HG03159 (cell line): ENCODE measurements around the gene LRP1B.

Experiments
- ATAC-seq: cut with Tn5 transposase; IDR thresholded peaks from one replicate; pipeline ENCODE4 v1.9.1; 2021; ENCODE audit warnings: mild to moderate bottlenecking, moderate library complexity; ENCODE audit not compliant: unreplicated experiment

The LRP1B gene

DNA sequence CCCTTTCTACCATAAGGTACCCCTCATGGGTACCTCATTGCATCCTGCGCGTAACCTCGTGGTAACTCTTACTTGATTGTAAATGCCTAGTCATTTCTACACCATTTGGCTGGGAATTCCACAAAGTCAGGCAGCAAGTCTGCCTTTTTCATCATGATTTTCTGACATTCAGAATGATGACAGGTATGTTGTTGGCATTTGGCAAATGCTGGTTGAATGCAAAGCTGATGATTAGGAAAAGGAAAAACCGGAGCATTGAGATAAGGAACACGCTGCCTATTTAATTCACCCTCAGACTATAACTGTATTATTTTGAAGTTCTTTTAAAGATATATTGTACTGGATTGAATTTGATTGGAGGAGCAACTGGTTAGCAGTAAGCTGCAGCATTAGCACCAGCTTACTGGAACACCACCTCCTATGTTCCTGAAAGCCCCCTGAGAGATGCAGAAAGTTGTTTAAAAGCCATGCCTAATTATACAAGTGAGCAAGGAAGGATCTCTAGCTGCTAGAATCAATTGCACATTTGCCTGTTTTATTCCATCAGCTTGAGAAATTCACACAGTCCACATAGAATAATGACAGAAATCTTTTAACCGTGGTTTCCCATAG lies 520.1 kb downstream of the LRP1B start:
- no peak for ATAC-seq

- no peak for ATAC-seq
Observed at GRCh38 chr2:141605163-141605562, 525.7 kb downstream of the LRP1B start.

DNA sequence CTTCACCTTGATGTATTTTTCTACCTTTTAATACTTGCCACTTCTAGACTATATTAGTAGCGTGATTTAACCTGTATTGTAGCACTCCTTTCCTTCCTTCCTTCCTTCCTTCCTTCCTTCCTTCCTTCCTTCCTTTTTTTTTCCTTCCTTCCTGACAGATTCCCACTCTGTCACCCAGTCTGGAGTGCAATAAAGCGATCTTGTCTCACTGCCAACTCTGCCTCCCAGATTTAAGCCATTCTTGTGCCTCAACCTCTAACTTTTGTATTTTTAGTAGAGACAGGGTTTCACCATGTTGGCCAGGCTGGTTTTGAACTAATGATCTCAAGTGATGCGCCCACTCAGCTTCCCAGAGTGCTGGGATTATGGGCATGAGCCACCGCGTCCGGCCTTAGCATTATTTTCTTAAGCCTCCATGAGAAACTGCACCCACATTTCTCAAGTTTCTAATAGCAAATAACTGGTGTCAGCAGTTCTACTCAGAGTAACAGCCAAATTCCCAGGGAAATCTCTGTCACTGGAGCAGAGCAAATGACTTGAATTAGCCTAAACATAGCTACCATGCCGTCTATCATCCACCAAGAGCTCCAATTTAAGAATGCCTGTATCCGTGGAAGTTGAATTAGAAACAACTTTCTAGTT lies 529.2 kb downstream of the LRP1B start:
- ATAC-seq = no peak

DNA sequence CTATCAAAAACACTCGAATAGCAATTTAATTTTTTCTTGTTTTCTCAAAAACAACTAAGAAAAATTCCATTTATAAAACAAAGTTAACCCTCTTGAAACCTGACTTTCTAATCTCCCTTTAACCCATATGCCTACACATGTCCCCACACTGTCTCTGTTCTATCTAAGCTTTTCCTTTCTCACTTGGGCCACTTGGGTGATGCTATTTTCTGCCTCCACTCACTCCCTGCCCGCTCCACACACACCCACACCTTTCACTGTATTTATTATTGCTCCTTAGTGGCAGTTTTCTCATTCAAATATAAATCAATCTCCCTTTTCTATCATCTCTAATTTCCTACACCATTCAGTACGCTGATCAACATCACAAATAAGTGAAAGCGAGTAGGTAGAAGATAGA lies 531.1 kb downstream of the LRP1B start:
- no peak for ATAC-seq

DNA sequence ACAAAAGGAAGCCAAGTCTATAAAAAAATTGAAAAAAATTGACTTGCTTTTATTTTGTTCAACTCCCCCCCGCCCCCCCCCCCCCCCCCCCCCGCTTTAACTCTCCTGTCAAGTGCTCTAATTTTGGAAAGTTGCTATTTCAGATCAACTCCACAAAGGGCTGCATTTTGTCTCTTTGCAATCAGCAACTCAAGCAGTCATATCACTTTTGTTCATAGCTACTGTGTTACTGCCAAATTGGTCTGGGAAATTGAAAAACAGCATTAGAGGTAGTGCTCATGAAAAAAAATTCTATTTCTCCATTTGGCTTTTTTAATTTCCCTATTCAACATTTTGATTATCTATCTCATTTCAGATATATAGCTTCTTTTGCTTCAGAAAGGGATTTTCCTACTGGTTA lies 531.8 kb downstream of the LRP1B start:
- ATAC-seq = no peak

DNA sequence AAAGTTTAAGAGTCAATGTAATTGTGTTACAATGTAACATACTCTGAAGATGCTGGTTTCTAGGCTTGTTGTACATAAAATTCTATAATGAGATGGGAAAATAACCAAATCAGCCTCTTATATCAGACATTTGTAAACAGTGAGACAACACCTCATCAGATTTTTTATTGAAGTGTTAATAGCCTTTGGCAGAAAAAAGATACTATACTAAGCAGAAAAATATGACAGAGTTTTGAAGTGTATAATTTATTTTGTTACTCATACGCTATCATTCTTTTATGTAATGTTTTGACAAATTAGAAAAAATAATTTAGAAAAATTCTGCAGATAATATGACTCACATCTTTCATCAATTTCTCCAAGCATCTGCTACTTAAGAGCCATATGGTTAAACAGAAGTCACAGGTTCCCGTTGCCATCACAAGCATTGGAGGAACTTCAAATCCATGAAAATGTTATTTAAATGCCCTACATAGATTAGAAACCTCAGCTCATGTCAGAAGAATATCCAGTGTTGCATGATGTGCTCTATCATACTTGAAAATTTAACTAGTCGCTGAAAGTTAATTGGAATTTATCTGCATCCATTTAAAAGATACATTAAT lies 535.4 kb downstream of the LRP1B start:
- ATAC-seq = no peak

GRCh38 chr2:141591787-141592186 lies 539.0 kb downstream of the LRP1B start:
- ATAC-seq = no peak

DNA sequence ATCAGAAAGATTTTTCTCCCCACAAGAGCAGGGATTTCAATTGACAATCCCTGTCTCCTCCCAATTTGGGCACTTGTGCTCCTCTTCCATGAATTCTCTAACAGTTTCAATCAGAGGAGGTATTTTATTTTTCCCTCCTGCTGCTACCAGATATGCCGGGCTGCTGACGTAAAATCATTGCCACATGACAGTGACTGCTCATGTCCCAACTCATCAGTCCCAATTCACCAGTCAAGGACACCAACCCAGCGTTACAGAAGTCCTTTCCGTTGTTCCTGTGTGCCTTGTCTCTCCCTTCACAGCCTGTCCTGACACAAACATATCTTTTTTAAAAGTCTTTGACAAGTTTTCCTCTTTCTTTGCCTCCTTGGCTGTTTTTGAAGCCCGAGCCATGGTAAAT lies 540.2 kb downstream of the LRP1B start:
- ATAC-seq = no peak

DNA sequence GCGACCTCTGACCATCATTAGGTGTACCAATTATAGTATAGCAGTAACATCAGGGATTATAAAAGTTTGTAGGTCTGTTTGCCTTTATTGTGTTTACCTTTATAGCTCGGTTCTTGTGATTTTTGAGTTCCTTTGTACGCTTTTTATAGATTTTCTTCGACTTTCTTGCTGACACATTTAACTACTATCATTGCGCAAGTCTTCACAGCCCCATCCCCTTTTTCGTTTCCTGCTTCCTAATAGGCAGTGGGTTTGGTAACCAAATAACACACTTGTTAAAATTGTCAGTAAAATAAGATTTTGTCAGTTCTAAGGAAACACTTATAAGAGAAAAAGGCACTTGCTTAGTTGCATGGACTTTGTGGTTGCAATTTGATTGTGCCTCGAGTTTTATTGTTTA lies 541.5 kb downstream of the LRP1B start:
- no peak for ATAC-seq

DNA sequence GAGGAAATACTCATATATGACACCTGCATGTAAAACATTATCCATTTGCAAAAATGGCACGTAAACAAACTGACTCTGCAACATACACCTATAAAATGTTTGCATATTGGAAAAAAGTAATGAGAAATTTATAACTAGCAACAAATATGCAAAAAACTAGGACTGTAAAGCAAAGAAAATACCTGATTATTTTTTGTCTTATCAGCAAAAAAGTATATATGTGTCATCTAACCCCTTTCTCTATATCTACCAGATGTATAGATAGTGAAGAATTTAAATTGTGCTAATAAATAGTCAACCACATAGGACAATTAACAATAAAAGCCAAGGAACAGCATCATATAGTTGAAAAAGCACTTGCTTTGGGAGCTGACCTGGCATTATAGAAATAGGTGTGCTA lies 543.8 kb downstream of the LRP1B start:
- ATAC-seq = no peak

DNA sequence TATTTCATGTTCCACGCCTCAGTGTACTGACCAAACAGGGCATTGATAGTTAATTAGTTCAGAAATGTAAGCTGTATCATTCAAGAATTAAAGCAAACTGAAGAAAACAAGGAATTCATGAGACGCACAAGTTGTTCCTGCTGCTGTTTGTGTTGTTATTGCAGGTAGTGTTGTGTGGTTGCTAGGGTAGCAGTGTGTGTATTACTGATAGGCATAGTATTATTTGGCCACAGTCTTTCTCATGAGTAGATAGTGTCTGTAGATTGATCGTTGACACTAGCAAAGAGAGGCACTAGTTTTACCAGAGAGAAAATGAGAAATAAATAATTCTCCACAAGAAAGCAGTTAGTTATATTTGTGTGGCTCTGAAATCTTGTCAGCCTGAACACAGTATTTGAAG lies 548.6 kb downstream of the LRP1B start:
- no peak for ATAC-seq

- no peak for ATAC-seq
Observed at GRCh38 chr2:141579071-141579470, 551.7 kb downstream of the LRP1B start.

- no peak for ATAC-seq
Observed at GRCh38 chr2:141570474-141571131, 560.2 kb downstream of the LRP1B start.

GRCh38 chr2:141569941-141570340 lies 560.9 kb downstream of the LRP1B start:
- no peak for ATAC-seq

DNA sequence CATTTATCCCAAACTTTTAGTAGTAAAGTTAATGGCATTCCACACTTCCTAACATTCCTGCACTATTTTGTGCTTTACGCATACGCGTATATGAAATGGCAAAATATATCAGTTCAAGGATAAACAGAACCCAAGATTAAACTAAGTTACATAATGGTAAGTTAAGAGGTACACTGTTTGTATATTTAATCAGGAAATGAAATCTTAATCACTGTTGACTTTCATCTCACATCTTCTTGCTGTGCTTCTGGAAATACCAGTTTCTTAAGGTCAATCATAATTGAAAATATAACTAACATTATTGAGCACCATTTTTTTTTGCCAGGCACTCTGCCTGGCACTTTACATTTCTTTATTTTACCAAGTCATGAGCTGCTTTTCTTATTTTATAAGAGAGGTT lies 565.2 kb downstream of the LRP1B start:
- ATAC-seq = no peak

DNA sequence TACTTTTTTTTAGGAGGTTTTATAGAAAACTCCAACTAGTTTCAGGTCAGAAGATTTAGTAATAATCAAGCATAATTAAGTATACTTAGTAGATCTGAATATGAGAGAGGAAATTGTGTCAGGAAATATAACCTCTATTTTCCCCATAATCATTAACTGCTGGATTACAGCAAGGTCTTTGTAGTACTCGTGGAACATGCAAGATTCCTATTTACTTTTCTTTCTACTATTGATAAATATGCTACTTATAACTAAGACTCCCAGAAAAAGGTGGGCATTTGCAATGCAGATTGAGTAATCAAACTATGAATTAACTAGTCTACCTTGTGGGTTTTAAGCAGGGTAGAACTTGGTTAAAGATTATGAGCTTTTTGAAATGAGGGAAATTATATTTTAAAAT lies 570.1 kb downstream of the LRP1B start:
- ATAC-seq = no peak

- peak; percentile 53 for ATAC-seq
Observed at GRCh38 chr2:141557329-141558095, 573.3 kb downstream of the LRP1B start.

GRCh38 chr2:141555876-141556470 lies 574.8 kb downstream of the LRP1B start:
- no peak for ATAC-seq

- ATAC-seq = peak; percentile 82
Observed at GRCh38 chr2:141554810-141555209, 576.0 kb downstream of the LRP1B start.

DNA sequence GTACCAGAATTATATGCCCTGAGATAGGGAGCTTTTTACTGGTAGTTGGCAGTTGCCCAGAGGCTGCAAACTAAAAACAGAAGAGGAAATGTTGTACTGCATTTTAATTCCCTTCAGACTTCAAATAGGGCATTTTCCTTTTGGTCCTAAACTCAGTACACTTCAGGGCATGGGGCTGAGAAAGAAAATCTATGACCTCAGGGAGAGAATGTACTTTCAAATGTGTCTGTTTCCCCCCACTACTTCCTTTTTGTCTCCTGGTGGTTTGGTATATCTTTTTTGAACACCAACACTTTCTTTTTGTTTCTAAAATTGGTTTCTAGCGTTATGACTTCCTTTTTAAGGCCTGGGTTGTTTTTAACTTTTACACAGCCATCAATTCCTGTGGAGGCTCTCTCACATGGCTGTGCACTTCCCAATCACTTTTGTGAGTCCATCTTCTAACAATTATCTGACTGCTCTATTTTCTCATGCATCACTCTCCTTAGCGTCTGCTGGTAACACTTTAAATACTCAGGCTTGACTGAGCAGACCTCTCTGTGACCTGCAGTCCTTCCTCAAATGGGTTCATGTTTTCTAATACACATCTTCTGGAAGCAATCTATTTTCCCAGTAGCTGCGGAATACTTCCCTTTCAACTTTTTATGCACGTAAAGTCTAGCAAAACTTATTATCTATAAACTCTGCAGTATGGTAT lies 596.0 kb downstream of the LRP1B start:
- peak; percentile 86 for ATAC-seq
